ENCODE results near the gene POLR1H. TPM values are rescaled to one million over a fixed set of nuclear protein-coding genes. Genes with fewer than 3 reads are reported as not detected.
"Not testable (repeated sequence)": the region's sequence is repeated elsewhere in the genome, so short reads cannot be mapped to it uniquely, and the experiment has no call there.

POLR1H gene
- total RNA-seq, 1 experiment from 2014 or later, result 60.9 TPM

- ChIA-PET CTCF (interaction anchor here (0.9 to 1.1 kb wide), 2 partner anchors 12 to 172 kb away, joined by 3 read pairs; no protein-coding TSS in a partner anchor), POLR2A (no interaction called here)
- BruUV-seq (replicated peaks), result no TSS peak
- Mint-ChIP-seq H3K9me3 (ENCODE audit: unreplicated experiment) (no peaks in the 10 kb centered on the region), H3K27me3 (ENCODE audit: insufficient read depth, unreplicated experiment) (no peaks in the 10 kb centered on the region), H3K27ac (ENCODE audit: low read depth, unreplicated experiment) (no peak overlapping the region), H3K4me3 (ENCODE audit: unreplicated experiment) (no peak overlapping the region), H3K4me1 (ENCODE audit: insufficient read depth, unreplicated experiment) (no peaks in the 10 kb centered on the region), H3K36me3 (ENCODE audit: insufficient read depth, unreplicated experiment) (no peaks in the 10 kb centered on the region)
- intact Hi-C loops (cut with micrococcal nuclease), result no loop called here
- no peak for TF ChIP-seq CTCF (IDR thresholded peaks at IDR 0.05; ENCODE audit: unreplicated experiment)
- DNase-seq (ENCODE audit: unreplicated experiment), result no peak
Observed at GRCh38 chr6:30020626-30021025, 40.4 kb upstream of the POLR1H start.

DNA sequence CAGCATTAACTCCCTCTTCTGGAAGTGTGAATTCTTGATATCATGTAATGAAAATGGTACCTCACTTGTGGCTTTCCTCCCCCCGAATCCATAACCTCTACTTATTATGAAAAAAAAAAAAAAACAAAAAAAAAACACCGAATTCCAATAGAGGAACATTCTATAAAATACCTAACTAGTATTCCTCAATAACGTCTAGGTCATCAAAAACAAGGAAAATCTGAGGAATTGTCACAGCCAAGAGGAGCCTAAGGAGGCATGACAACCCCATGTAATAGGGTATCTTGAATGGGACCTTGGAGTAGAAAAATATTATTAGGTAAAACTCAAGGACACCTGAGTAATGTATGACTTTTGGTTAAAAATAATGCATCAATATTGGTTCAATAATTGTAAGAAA is 38.9 kb upstream of the POLR1H start:
- ChIA-PET CTCF (no interaction called here), POLR2A (no interaction called here)
- intact Hi-C loops (cut with micrococcal nuclease), result no loop called here
- TF ChIP-seq CTCF (IDR thresholded peaks at IDR 0.05; ENCODE audit: unreplicated experiment), result no peak
- DNase-seq (ENCODE audit: unreplicated experiment), result no peak
- Mint-ChIP-seq H3K27ac (ENCODE audit: low read depth, unreplicated experiment) (no peak overlapping the region), H3K4me1 (ENCODE audit: insufficient read depth, unreplicated experiment) (no peaks in the 10 kb centered on the region), H3K9me3 (ENCODE audit: unreplicated experiment) (no peaks in the 10 kb centered on the region), H3K4me3 (ENCODE audit: unreplicated experiment) (no peak overlapping the region), H3K36me3 (ENCODE audit: insufficient read depth, unreplicated experiment) (no peaks in the 10 kb centered on the region), H3K27me3 (ENCODE audit: insufficient read depth, unreplicated experiment) (no peaks in the 10 kb centered on the region)
- BruUV-seq (replicated peaks), result no TSS peak

GRCh38 chr6:30022712-30023111 is 38.4 kb upstream of the POLR1H start:
- H3K27me3 Mint-ChIP-seq (ENCODE audit: insufficient read depth, unreplicated experiment); H3K27ac Mint-ChIP-seq (ENCODE audit: low read depth, unreplicated experiment); H3K4me1 Mint-ChIP-seq (ENCODE audit: insufficient read depth, unreplicated experiment); H3K9me3 Mint-ChIP-seq (ENCODE audit: unreplicated experiment); POLR2A ChIA-PET; intact Hi-C loops (cut with micrococcal nuclease); H3K4me3 Mint-ChIP-seq (ENCODE audit: unreplicated experiment); H3K36me3 Mint-ChIP-seq (ENCODE audit: insufficient read depth, unreplicated experiment); DNase-seq (ENCODE audit: unreplicated experiment); BruUV-seq (replicated peaks): not testable (repeated sequence)
- CTCF ChIA-PET, result interaction anchor here (1.3 to 2.9 kb wide), 2 partner anchors 14 to 81 kb away, joined by 6 to 11 read pairs; no protein-coding TSS in a partner anchor

GRCh38 chr6:30025186-30025585 is 35.9 kb upstream of the POLR1H start:
- Mint-ChIP-seq H3K36me3 (ENCODE audit: insufficient read depth, unreplicated experiment) (no peaks in the 10 kb centered on the region), H3K9me3 (ENCODE audit: unreplicated experiment) (no peaks in the 10 kb centered on the region), H3K4me3 (ENCODE audit: unreplicated experiment) (no peak overlapping the region), H3K27me3 (ENCODE audit: insufficient read depth, unreplicated experiment) (no peaks in the 10 kb centered on the region), H3K27ac (ENCODE audit: low read depth, unreplicated experiment) (no peak overlapping the region), H3K4me1 (ENCODE audit: insufficient read depth, unreplicated experiment) (no peaks in the 10 kb centered on the region)
- ChIA-PET POLR2A (interaction anchor here (1.1 kb wide), 1 partner anchor 8 kb away, joined by 3 read pairs; no protein-coding TSS in a partner anchor), CTCF (interaction anchor here (1.3 to 2.9 kb wide), 4 partner anchors 9 to 106 kb away, joined by 4 to 11 read pairs (median 6); no protein-coding TSS in a partner anchor)
- no TSS peak for BruUV-seq (replicated peaks)
- TF ChIP-seq CTCF (IDR thresholded peaks at IDR 0.05; ENCODE audit: unreplicated experiment), result no peak
- intact Hi-C loops (cut with micrococcal nuclease), result no loop called here
- DNase-seq (ENCODE audit: unreplicated experiment), result no peak

DNA sequence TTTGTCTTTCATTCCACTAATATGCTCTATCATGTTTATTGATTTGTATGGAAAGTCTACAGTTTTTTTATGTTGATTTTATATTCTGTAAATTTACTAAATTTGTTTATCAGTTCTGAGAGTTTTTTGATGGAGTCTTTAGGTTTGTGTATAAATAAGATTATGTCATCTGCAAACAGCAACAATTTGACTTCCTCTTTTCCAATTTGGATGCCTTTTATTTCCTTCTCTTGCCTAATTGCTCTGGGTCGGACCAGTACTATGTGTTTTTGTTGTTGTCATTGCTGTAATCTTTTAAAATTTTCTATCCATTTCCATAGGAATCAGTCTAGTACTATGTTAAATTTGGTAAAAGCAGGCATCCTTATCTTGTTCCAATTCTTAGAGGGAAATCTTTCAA is 31.5 kb upstream of the POLR1H start:
- intact Hi-C loops (cut with micrococcal nuclease), result no loop called here
- H3K27me3 Mint-ChIP-seq (ENCODE audit: insufficient read depth, unreplicated experiment), result no peaks in the 10 kb centered on the region
- peaks cover 10% of the 10 kb centered on the region for H3K36me3 Mint-ChIP-seq (ENCODE audit: insufficient read depth, unreplicated experiment)
- ChIA-PET POLR2A (no interaction called here), CTCF (no interaction called here)
- H3K27ac Mint-ChIP-seq (ENCODE audit: low read depth, unreplicated experiment), result no peak overlapping the region
- TF ChIP-seq CTCF (IDR thresholded peaks at IDR 0.05; ENCODE audit: unreplicated experiment), result no peak
- no peak overlapping the region for H3K4me3 Mint-ChIP-seq (ENCODE audit: unreplicated experiment)
- DNase-seq (ENCODE audit: unreplicated experiment), result no peak
- no TSS peak for BruUV-seq (replicated peaks)
- no peaks in the 10 kb centered on the region for H3K9me3 Mint-ChIP-seq (ENCODE audit: unreplicated experiment)
- H3K4me1 Mint-ChIP-seq (ENCODE audit: insufficient read depth, unreplicated experiment), result peaks cover 14% of the 10 kb centered on the region

Measured in MCF 10A (cell line).